Epithelial cell of prostate (primary cell): ENCODE data around the gene SF3B6.
"Not testable (repeated sequence)": the region's sequence is repeated elsewhere in the genome, so short reads cannot be mapped to it uniquely, and the experiment has no call there.

Experiments used
- DNase-seq: peaks from one replicate; pipeline ENCODE4 v3.0.0-alpha.2; 2011; ENCODE audit warnings: low read depth, low spot score
- H3K27ac ChIP-seq: fragments of 450-650 bp; 2 replicates; pipeline ENCODE4 v1.5.1; 2017; ENCODE audit warnings: mild to moderate bottlenecking

The SF3B6 gene

GRCh38 chr2:24100732-24101131 is 24.6 kb upstream of the SF3B6 start:
- DNase-seq, H3K27ac ChIP-seq: not testable (repeated sequence)

- not testable (repeated sequence) for DNase-seq, H3K27ac ChIP-seq
Observed at GRCh38 chr2:24095171-24095677, 19.1 kb upstream of the SF3B6 start.

GRCh38 chr2:24093270-24093669 is 17.1 kb upstream of the SF3B6 start:
- not testable (repeated sequence) for H3K27ac ChIP-seq, DNase-seq

- no peak overlapping the region for H3K27ac ChIP-seq
- no peak for DNase-seq
Observed at GRCh38 chr2:24088821-24089359, 12.8 kb upstream of the SF3B6 start.

- H3K27ac ChIP-seq = no peak overlapping the region
- no peak for DNase-seq
Observed at GRCh38 chr2:24087032-24087431, 10.9 kb upstream of the SF3B6 start.

- H3K27ac ChIP-seq = no peak overlapping the region
- DNase-seq = no peak
Observed at GRCh38 chr2:24086241-24086640, 10.1 kb upstream of the SF3B6 start.

- peak overlapping the region; percentile 98 for H3K27ac ChIP-seq
- no peak for DNase-seq
Observed at GRCh38 chr2:24085200-24085489, 9.0 kb upstream of the SF3B6 start.

GRCh38 chr2:24084386-24085199 is 8.5 kb upstream of the SF3B6 start, which contains the start of gene TP53I3:
TP53I3 (minus strand) TSS chr2:24084834; CDS start chr2:24084326, 508 bp downstream.
- DNase-seq = no peak
- peak within 1 kb of the TSS; percentile 98 for H3K27ac ChIP-seq

- DNase-seq = peak; percentile 73
- peak overlapping the region; percentile 98 for H3K27ac ChIP-seq
Observed at GRCh38 chr2:24083567-24084385, 7.7 kb upstream of the SF3B6 start.

GRCh38 chr2:24082787-24083566 is 6.9 kb upstream of the SF3B6 start:
- no peak for DNase-seq
- peak overlapping the region; percentile 98 for H3K27ac ChIP-seq

GRCh38 chr2:24080701-24081100 is 4.6 kb upstream of the SF3B6 start:
- no peak for DNase-seq
- peak overlapping the region; percentile 98 for H3K27ac ChIP-seq

GRCh38 chr2:24077879-24078278 is 1.8 kb upstream of the SF3B6 start:
- peak overlapping the region; percentile 97 for H3K27ac ChIP-seq
- no peak for DNase-seq

- DNase-seq = no peak
- H3K27ac ChIP-seq = peak overlapping the region; percentile 97
Observed at GRCh38 chr2:24077535-24077877, 1.4 kb upstream of the SF3B6 start.

- DNase-seq = no peak
- peak overlapping the region; percentile 97 for H3K27ac ChIP-seq
Observed at GRCh38 chr2:24076849-24077534, 866 bp upstream of the SF3B6 start.

- peak overlapping the region; percentile 97 for H3K27ac ChIP-seq
- DNase-seq = no peak
Observed at GRCh38 chr2:24075259-24075658, 867 bp downstream of the SF3B6 start.

- no peak for DNase-seq
- H3K27ac ChIP-seq = no peak overlapping the region
Observed at GRCh38 chr2:24073816-24074215, 2.3 kb downstream of the SF3B6 start.

GRCh38 chr2:24072259-24072658 is 3.9 kb downstream of the SF3B6 start:
- no peak overlapping the region for H3K27ac ChIP-seq
- DNase-seq = no peak

GRCh38 chr2:24065341-24065740 is 10.8 kb downstream of the SF3B6 start:
- no peak overlapping the region for H3K27ac ChIP-seq
- no peak for DNase-seq

GRCh38 chr2:24058564-24059271 is 17.4 kb downstream of the SF3B6 start:
- DNase-seq = no peak
- H3K27ac ChIP-seq = no peak overlapping the region
